OCI-LY7 (cell line): ENCODE results near the gene CACNA1D.
"Not testable (repeated sequence)": the region's sequence is repeated elsewhere in the genome, so short reads cannot be mapped to it uniquely, and the experiment has no call there.

Experiments
- EZH2phosphoT487 ChIP-seq: fragments of 200-600 bp; sonication (generic); IDR thresholded peaks from 2 replicates; pipeline ENCODE4 v1.6.1; 2018; ENCODE audit warnings: low read depth, borderline replicate concordance, mild to moderate bottlenecking, mixed run types, antibody characterized with exemption, low read length, moderate library complexity, mixed read lengths
- TF ChIP-seq, protein P1 (sequence below): fragments of 200-600 bp; sonication (generic); conservative IDR thresholded peaks from 2 replicates; pipeline ENCODE4 v1.5.1; 2014; ENCODE audit warnings: mild to moderate bottlenecking, antibody characterized with exemption, low read length, moderate library complexity, mixed read lengths

DNA sequence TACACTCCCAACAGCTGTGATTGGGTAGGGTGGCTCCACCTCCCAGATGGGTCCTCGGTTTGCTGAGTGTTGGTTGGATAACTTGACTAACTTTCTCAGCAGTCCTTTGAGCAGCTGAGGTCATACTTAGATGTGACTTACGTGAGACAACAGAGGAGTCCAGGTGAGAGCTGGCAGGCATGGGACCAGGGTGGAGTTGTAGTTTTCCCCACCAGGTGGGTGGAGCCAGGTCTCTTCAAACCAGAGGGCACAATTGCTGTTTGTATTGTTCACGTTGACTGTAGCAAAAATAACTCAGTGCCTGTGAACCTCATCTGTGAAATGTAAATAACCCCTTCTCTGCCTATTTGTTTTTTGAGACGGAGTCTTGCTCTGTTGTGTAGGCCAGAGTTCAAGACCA lies 144.4 kb downstream of the CACNA1D start:
- TF ChIP-seq, protein P1, sequence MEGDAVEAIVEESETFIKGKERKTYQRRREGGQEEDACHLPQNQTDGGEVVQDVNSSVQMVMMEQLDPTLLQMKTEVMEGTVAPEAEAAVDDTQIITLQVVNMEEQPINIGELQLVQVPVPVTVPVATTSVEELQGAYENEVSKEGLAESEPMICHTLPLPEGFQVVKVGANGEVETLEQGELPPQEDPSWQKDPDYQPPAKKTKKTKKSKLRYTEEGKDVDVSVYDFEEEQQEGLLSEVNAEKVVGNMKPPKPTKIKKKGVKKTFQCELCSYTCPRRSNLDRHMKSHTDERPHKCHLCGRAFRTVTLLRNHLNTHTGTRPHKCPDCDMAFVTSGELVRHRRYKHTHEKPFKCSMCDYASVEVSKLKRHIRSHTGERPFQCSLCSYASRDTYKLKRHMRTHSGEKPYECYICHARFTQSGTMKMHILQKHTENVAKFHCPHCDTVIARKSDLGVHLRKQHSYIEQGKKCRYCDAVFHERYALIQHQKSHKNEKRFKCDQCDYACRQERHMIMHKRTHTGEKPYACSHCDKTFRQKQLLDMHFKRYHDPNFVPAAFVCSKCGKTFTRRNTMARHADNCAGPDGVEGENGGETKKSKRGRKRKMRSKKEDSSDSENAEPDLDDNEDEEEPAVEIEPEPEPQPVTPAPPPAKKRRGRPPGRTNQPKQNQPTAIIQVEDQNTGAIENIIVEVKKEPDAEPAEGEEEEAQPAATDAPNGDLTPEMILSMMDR = not testable (repeated sequence)
- not testable (repeated sequence) for TF ChIP-seq EZH2phosphoT487
